Measurements from ENCODE around the gene CCNY. TPM values are rescaled to one million over a fixed set of nuclear protein-coding genes. Genes with fewer than 3 reads are reported as not detected.

The CCNY gene
- total RNA-seq, 1 experiment from 2014 or later, result 53.3 TPM

- POLR2A ChIA-PET, result no interaction called here
- TF ChIP-seq MLX (CRISPR knock-in tag; IDR thresholded peaks at IDR 0.05) (no peak), CREM (CRISPR knock-in tag; IDR thresholded peaks at IDR 0.05) (no peak), ARID4B (CRISPR knock-in tag; IDR thresholded peaks at IDR 0.05; ENCODE audit: borderline replicate concordance) (no peak), ETV6 (CRISPR knock-in tag; IDR thresholded peaks at IDR 0.05) (no peak), CREB1 (CRISPR knock-in tag; IDR thresholded peaks at IDR 0.05) (no peak), IRF2 (CRISPR knock-in tag; IDR thresholded peaks at IDR 0.05; ENCODE audit: borderline replicate concordance, low read depth) (no peak), ATF3 (CRISPR knock-in tag; conservative IDR thresholded peaks at IDR 0.05) (no peak), NR2C2 (CRISPR knock-in tag; IDR thresholded peaks at IDR 0.05) (no peak), ZNF532 (CRISPR knock-in tag; IDR thresholded peaks at IDR 0.05; ENCODE audit: borderline replicate concordance) (no peak), FOXP4 (CRISPR knock-in tag; IDR thresholded peaks at IDR 0.05) (no peak), HMGA2 (CRISPR knock-in tag; IDR thresholded peaks at IDR 0.05) (no peak), JUN (CRISPR knock-in tag; IDR thresholded peaks at IDR 0.05) (no peak), PRRX2 (CRISPR knock-in tag; IDR thresholded peaks at IDR 0.05) (no peak), RORB (CRISPR knock-in tag; IDR thresholded peaks at IDR 0.05) (no peak), TP53 (CRISPR knock-in tag; IDR thresholded peaks at IDR 0.05) (no peak)
- TF ChIP-seq, protein P1, sequence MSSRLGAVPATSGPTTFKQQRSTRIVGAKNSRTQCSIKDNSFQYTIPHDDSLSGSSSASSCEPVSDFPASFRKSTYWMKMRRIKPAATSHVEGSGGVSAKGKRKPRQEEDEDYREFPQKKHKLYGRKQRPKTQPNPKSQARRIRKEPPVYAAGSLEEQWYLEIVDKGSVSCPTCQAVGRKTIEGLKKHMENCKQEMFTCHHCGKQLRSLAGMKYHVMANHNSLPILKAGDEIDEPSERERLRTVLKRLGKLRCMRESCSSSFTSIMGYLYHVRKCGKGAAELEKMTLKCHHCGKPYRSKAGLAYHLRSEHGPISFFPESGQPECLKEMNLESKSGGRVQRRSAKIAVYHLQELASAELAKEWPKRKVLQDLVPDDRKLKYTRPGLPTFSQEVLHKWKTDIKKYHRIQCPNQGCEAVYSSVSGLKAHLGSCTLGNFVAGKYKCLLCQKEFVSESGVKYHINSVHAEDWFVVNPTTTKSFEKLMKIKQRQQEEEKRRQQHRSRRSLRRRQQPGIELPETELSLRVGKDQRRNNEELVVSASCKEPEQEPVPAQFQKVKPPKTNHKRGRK (CRISPR knock-in tag; IDR thresholded peaks at IDR 0.05; ENCODE audit: borderline replicate concordance), result no peak
- TF ChIP-seq, protein P2, sequence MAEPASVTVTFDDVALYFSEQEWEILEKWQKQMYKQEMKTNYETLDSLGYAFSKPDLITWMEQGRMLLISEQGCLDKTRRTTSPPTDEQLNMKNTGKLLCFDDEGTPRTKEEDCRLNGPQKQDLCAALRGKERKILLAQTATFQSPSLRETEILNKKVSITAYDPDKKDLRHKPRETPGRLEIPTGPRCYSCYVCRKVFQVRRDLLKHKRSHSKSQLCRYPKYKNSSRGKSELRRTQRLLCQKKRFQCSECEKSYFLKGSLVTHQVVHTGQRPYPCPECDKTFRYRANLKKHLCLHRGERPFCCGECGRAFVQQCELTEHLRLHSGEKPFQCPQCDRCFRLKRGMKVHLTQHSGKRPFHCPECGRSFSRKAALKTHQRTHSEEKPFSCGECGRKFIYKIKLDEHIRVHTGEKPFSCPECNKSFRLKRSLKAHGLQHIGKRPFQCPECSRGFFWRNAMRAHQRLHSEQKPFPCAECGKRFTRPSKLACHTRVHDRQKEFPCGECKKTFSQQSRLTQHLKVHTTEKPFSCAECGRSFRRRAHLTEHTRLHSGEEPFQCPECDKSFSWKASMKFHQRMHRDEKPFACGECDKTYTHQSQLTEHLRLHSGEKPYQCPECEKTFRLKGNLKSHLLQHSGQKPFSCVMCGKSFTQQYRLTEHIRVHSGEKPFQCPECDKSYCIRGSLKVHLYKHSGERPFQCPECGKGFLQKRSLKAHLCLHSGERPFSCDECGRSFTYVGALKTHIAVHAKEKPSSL (CRISPR knock-in tag; conservative IDR thresholded peaks at IDR 0.05), result no peak
- TF ChIP-seq, protein P3, sequence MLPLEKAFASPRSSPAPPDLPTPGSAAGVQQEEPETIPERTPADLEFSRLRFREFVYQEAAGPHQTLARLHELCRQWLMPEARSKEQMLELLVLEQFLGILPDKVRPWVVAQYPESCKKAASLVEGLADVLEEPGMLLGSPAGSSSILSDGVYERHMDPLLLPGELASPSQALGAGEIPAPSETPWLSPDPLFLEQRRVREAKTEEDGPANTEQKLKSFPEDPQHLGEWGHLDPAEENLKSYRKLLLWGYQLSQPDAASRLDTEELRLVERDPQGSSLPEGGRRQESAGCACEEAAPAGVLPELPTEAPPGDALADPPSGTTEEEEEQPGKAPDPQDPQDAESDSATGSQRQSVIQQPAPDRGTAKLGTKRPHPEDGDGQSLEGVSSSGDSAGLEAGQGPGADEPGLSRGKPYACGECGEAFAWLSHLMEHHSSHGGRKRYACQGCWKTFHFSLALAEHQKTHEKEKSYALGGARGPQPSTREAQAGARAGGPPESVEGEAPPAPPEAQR (CRISPR knock-in tag; IDR thresholded peaks at IDR 0.05), result no peak
Measured at GRCh38 chr10:35481413-35481812, 145.1 kb downstream of the CCNY start.

More at GRCh38 chr10:35481413-35481812, 145.1 kb downstream of the CCNY start:
- Mint-ChIP-seq H3K27ac (no peak overlapping the region), H3K4me3 (no peak overlapping the region), H3K4me1 (peaks cover 9% of the 10 kb centered on the region; the same call in 1 of the 2 replicates), H3K9me3 (no peaks in the 10 kb centered on the region), H3K27me3 (ENCODE audit: low read depth) (no peaks in the 10 kb centered on the region), H3K36me3 (peaks cover 2% of the 10 kb centered on the region; the same call in 1 of the 2 replicates)
- ATAC-seq (no peak), DNase-seq (ENCODE audit: low spot score) (no peak)
- CTCF ChIA-PET, result no interaction called here

All from WTC11 (cell line).